Measurements from ENCODE around the gene PCNX4.
"Not testable (repeated sequence)": the region's sequence is repeated elsewhere in the genome, so short reads cannot be mapped to it uniquely, and the experiment has no call there.

PCNX4 gene

DNA sequence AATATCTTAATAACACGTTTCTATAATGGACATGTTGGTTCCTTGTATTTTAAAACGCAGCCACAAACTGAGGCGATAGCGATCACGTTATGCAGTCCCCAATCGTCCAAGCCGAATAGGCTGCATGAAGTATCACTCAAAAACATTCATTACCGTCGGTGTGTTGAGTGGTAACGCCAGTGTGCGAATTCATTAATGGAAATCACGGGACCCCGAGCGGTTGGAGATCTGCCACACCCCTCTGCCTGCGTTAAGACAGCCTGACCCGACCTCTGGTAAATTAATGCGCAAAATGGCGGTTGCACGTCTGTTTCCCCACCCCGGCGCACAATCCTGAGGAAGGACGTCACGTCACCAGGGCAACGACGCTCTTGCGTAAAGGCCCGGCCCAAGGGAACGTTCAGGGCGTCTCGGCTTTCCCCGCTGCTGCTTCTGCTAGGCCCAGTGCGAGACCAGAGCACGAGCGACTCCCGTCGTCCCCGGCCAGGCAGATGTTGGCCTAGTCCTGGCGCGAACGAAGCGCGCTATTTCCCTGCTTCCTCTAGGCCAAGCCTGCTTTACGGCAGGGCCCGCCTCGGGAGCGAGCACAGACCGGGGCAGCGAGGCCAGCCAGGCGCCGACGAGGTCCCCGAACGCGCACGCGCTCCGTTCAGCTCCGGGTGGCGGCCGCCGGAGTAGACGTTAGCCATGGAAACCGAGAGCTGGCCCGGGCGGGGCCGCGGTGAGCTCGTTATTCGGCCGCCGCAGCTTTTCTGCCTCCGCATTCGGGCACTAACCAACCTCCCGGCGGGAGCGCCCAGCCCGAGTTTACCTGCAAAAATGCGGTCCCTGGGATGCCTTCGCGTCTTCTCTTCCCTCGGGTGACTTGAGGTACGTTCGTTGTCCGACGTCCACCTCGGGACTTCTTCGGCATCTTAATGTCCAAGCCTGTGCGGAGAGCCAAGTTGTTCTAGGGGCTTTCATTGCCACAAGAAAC lies at the start of gene PCNX4:
PCNX4 (plus strand) TSS at position 374 of the 976 bp plus-strand sequence. CDS start 15,716 bp downstream, outside the sequence.
- DNase-seq, result peak; percentile 99

DNA sequence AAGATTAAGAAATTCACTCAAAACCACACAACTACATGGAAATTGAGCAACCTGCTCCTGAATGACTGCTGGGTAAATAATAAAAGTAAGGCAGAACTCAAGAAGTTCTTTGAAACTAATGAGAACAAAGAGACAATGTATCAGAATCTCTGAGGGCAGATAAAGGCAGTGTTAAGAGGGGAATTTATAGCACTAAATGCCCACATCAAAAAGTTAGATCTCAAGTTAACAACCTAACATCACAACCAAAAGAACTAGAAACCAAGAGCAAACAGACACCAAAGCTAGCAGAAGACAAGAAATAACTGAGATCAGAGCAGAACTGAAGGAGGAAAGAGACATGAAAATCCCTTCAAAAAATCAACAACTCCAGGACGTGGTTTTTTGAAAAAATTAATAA lies 43.7 kb upstream of the PCNX4 start:
- DNase-seq, result not testable (repeated sequence)

DNA sequence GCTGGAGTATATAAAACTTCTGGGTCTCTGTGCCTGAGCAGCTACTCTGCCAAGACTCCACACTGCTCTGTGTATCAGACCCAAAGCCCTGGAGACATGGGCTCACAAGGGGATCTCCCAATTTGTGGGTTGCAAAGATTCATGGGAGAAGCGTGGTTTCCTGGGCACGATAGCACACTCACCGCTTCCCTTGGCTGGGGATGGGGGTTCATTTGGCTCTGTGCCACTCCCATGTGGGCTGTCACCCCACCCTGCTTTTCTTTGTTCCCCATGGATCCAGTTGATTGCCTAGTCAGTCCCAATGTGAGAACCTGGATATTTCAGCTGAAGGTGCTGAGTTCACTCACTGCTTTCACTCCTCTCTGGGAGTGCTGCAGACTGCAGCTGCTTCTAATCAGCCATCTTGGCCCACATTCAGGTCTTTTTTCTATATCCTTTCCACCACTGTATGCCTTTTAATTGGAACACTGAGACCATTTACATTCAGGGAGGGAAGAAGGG lies 40.0 kb upstream of the PCNX4 start:
- no peak for DNase-seq

DNA sequence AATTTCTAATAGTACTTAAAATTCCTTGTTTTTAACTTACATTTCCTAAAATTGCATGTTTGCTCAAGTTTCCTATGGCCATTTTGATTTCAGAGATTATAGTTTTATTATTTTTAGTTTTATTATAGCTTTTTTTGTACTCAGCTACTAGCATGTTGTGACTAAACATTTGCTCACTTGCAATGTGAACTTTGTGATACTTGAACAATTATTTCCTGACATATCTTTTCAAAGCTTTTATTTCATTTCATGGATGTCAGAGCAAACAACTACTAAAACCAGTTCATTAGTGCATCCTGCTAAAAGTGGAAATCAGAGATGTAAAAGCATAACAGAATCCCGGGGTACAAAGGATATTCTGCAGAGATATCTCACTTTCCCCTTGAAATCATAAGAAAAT lies 33.6 kb upstream of the PCNX4 start:
- DNase-seq, result no peak

DNA sequence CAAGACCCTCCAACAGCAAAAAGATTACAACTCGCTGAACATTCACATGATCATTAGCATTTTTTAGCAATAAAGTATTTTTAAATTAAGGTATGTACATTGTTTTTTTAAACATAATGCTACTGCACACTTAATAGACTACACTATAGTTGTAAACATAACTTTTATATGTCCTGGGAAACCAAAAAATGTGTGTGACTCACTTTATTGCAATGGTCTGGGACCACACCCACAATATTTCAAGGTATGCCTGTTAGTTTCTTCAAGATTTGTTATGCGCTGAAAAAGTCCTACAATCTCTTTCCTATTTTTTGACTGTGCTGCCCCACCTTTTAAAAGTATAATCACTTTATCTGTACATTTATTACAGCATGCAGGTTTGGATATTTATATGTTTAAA lies 30.4 kb upstream of the PCNX4 start:
- no peak for DNase-seq

DNA sequence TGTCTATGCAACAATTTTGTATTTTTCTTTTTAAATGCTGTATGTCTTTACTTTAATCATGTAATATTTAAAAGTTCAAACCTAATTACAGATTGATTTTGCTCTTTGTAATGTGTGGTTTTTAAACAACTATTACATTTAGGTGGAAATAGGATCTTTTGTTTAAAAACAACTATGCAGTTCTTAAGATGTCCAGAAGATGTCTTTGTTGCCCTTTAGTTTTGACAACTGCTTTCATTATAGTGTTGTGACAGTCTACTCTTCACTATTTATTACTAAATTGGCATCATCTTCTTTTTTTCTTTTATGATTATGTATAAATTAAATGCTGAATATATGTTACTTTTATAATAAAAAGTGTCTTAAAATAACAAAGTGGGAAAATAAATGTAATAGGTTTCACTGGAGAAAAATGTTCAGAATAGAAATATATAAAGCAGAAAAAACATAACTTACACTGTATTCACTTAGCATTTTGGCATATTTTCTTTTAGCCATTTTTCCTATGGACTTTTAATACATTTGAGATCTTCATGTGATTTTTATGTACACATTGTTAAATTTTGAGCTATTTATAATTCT lies 27.1 kb upstream of the PCNX4 start:
- no peak for DNase-seq

DNA sequence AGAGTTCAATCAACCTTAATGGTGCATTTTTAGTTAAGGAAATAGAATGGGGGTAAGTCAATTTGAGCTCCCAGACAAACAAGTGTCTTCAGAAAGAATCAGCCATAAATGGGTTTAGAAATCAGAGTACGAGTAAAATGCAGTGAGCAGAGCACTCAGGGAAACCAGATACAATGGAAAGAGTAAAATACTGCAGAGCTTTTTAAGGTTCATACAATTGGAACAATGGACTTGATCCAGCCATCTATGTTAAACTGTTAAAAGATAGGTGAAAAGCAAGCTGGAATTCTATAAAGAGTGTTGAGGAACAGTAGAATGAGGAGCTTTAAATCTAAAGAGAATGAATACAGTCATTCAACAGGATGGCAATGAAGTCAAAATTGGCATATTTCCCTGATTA lies 23.8 kb upstream of the PCNX4 start:
- DNase-seq, result no peak

DNA sequence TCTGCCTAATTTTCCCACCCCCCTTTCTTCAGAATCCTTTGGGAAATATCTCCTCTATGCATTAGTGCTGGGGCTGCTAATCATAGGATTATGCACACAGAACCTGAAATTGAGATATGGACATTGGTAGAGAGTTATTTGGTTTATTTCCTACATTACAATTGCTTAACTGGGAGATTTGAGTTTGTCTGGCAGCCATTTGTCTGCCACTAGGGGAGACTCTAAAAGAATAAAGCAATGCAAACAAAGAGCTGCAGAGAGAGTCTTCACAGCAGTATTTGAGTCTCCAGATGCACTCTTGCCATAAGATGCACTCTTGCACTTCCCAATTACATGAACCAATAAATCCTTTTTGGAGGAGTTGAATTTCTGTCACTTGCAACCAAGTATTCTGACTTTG lies 12.0 kb upstream of the PCNX4 start:
- DNase-seq, result no peak

DNA sequence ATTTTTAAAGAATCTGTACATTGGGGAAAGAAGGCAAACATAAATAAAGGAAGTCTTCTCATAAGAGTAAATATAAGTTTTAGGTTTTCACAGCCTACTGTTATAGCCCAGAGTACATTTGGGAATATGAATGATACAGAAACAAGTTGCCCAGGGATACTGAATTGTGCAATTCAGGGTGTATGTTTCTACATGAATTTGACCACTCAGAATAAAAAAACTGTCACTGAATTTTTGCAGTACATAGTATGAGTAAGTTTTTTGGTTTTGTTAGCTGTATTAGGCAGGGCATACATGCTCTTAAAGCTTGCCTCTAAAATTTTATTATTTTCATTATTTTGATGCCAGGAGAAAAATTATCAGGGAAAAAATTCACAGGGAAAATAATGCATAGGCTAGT lies 6.6 kb upstream of the PCNX4 start:
- DNase-seq, result no peak

DNA sequence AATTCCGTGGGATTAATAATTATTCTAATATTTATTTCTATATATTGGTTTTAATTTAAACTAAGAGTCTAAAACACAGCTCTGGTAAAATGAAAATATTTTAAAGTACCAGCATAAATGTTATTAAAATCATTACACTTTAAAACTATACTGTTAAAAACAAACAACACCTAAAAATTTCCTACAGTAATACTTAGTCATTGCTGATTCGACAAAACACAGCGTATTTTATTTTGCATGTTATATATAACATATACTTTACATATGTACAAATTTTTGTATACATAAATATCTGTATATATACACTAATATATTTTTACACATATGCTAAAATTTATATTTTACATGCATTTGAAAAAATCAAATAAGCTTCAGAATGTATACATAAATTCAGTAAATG lies 6.0 kb upstream of the PCNX4 start:
- no peak for DNase-seq

DNA sequence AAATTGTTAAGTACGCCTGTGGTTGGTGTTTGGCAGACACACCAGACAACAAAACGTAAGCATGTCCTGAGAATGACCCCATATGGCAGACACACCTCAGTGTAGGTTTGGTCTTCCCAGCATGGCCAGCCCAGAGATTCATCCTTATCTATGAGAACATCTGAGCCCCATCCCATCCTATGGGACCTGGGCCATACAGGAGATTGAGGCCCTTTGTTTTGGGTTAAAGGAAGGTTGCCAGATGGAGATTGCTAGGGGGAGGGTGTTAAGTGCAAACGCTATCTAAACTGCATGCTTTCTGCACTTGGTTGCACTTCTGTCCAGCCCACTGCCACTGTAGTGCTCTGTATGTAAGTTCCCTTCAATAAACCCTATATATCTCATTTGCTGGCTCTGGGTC lies 4.1 kb upstream of the PCNX4 start:
- DNase-seq, result no peak

DNA sequence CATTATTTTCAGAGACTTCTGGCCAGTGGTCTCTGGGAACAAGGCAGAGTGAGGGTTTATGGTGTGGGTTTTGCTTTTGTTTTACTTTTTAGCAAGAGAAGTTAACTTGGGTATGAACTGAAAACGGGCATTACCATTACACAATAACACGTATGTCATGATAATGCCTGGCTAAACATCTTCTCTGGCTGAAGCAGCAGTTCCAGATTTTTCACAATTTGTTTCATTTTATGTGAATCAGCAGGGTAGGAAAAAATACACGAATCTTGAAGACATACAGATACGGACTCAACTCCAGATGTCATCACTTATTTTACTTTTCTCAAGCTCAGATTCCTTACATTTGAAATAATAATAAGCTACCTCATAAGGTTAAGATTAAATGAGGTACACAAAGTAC lies 2.5 kb upstream of the PCNX4 start:
- no peak for DNase-seq

DNA sequence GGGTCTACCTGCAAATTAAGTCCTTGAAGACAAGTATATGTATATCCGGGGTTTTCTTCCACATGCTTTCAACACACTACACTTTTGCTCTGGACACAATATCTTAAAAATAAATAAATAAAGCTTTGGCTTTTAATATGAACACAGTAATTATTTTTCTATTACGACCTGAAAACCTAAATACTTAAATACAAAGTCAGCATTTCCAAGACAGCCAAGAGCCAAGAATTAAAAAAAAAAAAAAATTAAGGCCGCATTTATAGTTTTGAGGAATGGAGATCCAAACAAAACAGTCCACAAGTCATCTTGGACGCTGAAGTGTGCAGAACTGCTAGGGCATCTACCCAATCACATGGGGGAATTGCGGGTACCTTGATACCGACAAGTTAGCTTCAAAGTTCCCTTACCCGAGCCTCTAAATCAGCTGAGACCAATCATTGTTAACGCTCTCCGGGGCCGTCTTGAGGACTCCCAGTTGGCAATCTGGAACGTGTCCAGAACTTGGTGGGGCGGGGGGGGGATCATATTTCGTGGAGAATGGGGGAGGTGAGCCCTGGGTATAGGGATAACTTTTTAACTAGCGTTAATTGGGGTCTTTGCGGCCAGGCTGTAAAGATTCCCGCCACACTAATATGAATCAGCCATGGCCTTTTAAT lies 731 bp upstream of the PCNX4 start:
- DNase-seq, result peak; percentile 75

DNA sequence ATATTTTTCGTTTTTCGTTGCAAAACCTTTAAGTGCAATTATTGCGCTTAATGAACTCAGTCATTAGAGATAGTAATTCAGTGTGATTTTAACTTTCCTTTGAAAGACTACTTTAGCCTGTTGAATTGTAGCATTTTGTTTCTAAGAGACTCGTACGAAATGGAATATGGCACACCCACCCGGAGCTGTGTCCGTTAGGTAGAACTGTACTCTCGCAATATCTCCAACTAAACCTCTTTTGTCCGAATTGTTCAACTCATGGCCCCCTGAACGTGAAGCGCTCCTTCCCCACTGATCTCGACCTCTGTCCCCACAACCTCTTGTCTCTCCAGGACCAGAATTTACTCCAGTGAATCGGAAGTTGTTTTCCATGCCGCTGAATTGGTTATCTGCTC lies 800 bp downstream of the PCNX4 start:
- no peak for DNase-seq

DNA sequence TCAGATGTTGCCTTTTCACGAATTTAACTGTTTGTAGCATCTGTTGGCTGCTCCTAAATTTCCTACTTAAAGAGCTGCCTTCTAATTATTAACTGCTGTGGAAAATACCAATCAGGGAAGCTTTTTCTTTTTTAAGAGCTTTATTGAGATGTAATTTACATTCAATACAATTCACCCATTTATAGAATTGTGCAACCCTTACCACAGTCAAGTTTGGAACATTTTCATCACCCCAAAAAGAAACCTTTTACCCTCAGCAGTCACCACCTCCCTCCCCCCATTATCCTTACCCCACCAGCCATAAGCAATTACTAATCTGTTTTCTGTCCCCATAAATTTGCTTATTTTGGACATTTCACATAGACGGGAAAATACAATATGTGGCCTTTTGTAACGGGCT lies 1.4 kb downstream of the PCNX4 start:
- DNase-seq, result no peak

DNA sequence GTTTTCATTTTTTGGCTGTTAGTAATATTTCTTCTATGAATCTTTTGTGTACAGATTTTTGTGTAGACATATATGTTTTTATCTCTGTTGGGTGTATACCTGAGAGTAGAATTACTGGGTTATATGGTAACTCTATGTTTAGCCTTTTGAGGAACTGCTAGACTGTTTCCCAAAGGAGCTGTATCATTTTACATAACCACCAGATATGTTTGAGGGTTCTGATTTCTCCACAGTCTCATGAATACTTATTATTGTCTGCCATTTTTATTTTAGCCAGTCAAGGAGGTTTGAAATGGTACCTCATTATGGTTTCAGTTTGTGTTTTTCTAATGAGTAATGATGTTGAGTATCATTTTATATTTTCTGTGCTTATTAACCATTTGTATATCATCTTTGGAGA lies 1.9 kb downstream of the PCNX4 start:
- no peak for DNase-seq

DNA sequence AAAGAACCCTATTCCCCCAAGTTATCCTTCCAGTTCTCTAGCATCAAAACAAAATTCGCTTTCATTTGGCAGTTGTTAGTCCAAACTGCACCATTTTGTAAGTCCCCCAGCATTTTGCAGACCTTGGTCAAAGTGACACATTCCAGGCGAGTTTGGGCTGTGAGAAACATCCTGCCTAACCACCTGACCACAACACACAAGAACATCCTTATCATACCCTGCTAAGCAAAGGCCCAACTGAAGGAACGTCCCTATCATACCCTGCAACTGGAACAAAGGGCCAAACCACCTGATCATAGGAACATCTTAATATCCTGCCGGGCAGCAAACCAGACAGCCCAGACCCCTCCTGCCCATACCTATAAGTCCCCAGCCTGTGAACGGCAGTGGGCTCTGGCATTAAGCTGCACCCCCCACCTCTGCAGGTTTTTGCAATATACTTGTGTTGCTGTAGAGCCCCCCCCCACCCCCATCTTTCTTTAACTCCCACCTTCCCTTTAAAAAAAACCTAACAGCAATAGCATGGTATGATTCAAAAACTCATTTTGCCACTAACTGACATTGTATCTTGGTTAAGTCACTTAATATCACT lies 2.7 kb downstream of the PCNX4 start:
- no peak for DNase-seq

DNA sequence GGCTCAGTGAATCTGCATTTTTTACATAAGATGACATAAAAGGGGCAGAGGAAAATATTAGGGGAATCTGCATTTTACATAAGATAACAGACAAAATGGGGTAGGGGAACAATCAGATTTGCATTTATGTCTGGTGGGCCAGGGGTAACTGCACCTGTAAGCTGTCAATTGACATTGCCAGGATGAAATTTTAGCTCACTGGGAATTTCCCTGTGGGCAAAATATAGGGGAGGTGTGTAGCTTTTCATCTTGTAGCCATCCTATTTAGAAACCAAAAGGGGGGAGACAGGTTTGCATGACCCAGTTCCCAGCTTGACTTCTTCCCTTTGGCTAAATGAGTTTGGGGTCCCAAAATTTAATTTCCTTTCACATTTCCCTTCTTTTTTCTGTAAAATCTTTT lies 3.5 kb downstream of the PCNX4 start:
- no peak for DNase-seq

DNA sequence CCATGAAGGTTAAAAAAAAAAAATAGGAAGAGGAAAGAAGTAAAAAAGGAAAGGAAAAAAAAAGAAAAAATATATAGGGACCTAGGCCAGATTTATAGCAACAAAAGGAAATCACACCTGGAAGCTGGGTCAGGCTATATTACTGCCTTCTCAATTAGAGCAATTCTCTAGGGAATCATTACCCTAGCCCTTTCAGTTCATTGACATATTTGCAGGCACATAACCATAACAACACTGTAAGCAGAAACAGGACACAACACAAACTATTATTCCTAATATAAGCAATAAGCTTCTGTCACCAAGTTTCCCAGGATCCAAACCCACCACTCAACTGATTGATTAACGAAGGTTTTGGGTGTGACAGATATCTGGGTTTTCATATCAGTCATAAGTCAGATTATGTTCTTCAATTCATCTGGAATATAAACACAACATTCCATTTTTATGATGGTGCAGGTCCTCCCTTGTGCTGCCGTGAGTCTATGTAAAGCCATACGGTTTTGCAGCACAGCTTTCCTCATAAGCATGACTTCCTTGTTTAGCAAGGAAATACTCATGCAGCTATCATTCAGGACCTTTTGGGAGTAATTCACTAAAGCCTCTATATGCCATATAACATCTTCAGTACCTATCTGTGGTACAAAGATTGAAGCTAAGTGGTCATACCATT lies 4.2 kb downstream of the PCNX4 start:
- DNase-seq, result peak; percentile 31

DNA sequence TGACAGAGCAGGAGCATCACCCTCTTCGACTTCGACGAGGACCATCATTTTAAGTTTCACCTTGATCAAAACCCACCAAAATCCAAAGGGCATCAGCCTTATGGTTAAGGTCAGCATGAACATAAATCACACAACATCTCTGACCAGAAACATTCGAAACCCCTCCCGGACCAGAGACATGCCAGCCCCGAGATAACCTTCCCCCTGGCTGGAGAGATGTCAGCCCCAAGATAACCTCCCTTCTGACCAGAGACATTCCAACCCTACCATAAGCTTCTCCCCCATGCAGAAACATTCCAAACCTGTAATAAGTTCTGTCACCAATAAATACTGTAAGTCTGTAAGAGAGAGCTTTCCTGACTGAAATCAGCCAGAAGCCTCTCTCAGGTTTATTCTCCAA lies 6.3 kb downstream of the PCNX4 start:
- DNase-seq, result no peak

DNA sequence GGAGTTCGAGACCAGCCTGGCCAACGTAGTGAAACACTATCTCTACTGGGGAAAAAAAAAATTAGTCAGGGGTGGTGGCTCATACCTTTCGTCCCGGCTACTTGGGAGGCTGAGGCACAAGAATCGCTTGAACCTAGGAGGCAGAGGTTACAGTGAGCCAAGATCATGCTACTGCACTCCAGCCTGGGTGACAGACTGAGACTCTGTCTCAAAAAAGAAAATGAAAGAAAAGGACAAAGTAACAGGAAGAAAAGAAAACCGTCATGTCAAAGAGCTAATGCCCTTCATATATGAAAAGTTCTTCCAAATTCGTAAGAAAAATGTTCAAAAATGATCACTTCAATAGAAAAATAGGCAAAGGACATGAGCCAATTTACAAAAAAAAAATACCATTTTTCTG lies 8.1 kb downstream of the PCNX4 start:
- not testable (repeated sequence) for DNase-seq

DNA sequence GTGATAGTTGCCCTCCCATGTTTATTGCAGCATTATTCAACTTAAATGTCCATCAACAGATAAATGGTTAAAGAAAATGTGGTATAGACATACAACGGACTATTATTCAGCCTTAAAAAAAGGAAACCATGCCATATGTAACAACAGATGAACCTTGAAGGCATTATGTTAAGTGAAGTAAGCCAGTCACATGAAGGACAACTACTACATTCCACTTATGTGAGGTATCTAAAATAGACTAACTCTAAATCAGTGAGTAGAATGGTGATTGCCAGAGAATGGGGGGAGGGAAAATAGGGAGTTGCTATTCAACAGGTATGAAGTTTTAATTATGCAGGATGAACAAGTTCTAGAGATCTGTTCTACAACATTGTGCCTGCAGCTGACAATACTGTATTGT lies 10.1 kb downstream of the PCNX4 start:
- no peak for DNase-seq

DNA sequence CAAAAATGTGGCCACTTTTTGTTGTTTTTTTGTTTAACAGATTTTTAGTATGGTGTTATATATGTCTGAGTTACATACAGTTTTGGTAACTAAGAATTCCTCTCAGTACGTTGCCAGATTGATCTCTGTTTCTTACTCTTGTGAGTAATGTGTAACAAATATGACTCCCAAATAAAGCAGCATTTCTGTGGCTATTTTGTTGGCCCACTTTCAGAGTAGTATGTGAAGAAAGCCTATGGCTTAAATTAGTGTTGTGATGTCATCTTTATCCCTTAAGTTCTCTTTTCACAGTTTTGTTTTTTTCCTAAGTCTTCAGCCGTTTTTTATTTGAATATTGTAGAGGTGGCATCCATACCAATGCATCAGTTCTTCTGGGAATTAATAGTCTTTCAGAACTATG lies 10.7 kb downstream of the PCNX4 start:
- DNase-seq, result no peak
